HG03095 (cell line): ENCODE measurements around the gene LELP1.
"Not testable (repeated sequence)": the region's sequence is repeated elsewhere in the genome, so short reads cannot be mapped to it uniquely, and the experiment has no call there.

Experiments used
- ATAC-seq: cut with Tn5 transposase; IDR thresholded peaks from one replicate; pipeline ENCODE4 v1.9.1; 2021; ENCODE audit warnings: moderate library complexity; ENCODE audit not compliant: unreplicated experiment

LELP1 gene

DNA sequence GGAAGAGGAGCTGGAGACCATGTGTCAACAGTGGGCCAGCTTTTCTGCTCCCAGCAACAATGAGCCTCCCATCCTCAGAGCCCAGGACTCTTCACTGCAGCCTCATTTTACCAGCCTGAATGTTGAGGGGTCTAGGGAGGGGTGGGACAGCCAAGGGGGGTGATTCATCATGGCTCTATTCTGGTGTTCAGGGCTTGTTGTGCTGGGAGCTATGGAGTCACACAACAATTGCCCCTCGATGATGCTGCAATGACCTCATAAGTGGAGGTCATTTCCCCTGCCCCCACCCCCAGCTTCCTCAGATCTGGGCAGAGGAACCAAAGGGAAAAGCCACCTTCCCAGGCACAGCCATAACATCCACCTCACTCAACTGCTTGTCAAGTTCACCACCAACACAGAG, at the start of gene LELP1:
Gene LELP1 (plus strand): TSS at position 301 of the 400 bp plus-strand sequence. CDS start 1,278 bp downstream, outside the sequence.
- no peak for ATAC-seq

DNA sequence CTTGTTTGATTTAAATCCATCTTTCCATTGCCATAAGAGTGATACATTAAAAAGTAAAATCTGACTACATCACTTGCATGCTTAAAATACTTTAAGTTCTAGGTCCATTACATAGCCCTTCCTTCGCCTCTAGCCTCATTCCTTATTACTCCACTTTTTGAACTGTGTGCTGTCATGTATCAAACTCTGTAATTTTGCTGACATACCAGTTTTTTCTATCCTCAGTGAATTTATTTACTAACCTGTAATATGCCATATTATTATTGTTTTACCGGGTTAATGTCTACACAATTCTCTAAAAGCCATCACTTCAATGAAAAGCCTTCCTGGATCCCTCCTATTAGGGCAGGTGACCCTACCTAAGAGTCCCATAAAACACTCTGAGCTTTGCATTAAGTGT, 47.7 kb upstream of the LELP1 start:
- no peak for ATAC-seq

DNA sequence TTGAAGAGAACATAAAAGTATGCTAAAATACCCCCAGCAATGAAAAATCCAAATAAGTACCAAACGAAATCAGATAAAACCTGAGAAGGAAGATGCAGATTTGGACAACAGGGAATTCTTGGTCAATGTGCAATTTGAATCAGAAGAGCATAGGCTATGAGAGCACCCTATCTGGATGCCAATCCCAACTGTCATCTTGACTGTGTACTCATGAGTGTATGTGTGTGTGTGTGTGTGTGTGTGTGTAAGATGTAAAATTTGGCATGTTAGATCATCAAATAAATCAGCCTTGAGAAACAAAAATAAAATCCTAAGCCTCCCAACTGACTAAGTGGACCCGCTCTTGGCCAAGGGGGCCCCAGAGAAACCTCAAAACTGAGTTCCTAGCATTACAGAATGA, 34.5 kb upstream of the LELP1 start:
- no peak for ATAC-seq

DNA sequence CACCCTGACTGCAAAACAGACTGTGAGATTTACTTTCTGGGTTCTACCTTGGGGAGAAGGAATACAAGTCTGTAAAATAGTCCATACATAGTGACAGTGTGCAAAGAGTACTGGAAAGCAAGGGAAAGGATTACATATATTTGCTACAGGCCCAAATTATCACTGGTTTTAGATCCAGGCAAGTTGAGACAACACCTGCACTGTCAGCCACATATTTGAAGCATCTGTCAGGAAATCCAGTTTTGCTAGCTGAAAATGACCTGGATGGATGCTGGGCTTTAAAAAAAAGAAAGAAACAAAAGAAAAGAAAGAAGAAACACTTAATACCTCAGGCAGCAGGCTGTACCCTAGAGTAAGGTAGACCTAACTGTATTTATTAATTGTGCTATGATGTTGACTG, 28.6 kb upstream of the LELP1 start:
- no peak for ATAC-seq

DNA sequence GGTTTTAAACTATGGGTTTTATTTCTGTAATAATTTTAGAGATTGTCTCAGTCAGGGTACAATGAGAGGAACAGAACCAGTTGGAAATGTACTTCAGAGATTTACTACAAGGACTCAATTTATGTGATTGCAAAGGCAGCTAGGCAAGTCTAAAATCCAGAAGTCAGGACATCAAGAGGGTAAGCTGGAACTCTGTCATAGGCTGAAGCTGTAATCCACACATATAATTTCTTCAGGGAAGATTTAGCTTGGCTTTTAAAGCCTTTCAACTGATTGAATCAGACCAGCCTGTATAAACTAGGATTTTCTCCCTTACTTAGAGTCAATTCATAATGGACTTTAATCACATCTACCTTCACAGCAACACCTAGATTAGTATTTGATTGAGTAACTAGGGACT, 24.3 kb upstream of the LELP1 start:
- ATAC-seq = no peak

DNA sequence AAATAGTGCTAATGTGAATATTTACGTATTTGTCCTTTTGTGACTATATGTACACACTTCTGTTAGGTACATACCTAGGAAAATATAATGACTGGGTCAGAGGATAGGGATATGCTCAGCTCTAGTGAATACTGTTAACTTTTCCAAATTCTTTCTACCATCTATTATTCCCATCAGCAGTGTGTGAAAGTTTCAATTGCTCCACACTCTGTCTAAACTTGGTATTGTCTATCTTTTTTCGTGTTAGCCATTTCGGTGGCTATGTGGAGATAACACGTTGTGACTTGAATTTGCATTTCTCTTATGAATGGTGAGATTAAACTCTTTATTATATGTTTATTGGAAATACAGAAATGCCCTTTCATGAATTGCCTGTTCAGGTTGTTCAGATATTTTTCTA, 22.7 kb upstream of the LELP1 start:
- no peak for ATAC-seq

DNA sequence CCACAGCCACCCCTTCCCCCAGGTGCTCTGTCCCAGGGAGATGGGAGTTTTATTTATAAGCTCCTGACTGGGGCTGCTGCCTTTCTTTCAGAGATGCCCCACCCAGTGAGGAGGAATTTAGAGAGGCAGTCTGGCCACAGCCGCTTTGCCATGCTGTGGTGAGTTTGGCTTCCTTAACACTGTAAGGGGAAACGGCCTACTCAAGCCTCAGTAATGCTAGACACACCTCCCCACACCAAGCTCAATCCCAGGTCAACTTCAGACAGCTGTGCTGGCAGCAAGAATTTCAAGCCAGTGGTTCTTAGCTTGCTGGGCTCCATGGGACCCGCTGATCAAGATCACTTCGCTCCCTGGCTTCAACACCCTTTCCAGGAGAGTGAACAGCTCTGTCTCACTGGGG, 14.9 kb upstream of the LELP1 start:
- ATAC-seq = not testable (repeated sequence)

DNA sequence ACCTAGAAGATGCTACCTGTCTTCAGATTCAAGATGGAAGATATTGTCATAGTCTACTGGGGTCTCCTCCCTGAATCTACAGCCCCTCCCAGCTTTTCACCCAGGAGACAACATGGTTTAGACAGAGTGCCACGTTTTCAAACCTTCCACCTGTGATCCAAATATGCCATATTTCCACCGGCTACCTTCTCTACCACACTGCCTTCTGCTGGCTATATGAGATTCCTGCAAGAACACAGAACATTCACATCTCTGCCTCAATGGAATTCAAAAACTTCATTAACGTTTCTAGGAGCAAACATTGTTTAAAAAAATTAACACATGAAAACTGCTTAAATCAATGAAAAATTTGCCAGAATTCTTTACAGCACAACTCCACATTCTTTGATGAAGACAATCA, 12.9 kb upstream of the LELP1 start:
- no peak for ATAC-seq

DNA sequence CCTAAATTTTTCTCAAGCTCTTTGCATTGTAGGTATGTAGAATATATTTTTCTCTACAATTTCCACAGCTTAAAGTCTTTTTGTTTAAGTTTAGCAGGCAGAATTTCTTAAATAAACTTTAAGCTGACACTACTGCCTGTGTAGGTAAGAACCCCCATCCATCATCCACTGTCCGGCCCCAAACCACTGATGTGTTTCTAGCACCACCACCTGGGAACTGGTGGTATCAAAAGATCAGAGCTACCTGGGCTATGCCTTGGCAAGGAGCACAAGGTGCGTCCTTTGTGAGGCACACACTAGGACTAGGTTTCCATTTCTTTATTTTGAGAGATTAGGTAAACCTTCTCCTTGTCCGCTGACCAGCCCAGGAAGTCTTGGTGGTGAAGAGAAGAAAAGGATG, 10.5 kb upstream of the LELP1 start:
- ATAC-seq = no peak

DNA sequence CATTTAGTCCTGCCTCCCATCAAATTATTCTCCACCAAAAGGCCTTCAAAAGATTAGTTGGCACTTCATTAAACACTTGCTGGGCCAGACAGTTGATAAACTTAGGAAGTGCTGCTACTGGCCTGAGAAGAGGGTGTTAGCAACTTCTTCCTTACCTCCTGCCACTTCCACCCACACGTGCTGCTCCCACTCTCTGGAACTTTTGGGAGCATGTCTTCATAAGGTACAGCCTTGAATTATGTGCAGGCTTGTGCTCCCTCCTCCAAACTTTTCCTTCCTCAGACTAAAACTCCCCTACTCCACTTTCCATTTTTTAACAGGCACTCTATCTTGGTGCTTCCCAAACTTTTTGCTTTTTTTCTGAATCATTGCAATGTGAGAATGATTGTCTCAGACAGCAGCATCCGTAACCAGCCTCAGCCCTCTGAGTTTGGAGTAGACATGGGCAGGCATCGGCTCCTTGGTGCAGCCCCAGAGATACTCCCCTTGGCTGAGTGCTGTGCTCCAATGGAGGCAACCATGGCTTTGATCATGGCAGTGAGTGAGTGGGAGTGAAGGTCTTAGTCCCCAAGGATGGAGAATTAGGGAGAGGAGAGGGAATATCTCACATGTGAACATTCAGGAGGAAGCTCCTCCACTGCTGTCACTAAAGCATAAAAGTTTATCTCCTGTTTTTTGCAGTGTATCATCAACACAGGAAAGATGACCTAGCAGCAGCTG, 8.7 kb upstream of the LELP1 start:
- ATAC-seq = no peak

DNA sequence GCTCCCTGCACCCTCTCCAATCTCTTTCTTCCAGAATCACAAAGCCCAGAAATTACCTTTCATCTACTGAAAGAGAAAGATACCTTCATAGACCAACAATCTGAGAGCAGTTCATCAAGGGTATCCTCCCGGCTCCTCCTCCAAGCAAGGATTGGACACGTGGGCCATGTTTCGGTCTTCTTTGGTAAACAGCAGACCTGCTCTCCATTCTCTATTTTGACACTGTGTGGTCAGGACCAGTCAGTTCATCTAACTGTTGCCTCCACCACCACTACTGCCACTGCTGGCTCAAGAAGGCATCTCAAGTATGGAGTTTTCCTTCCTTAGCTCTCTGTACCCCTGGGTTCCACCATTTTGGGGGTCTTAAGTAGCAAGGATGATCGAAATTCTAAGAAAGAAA, 8.0 kb upstream of the LELP1 start:
- ATAC-seq = no peak

DNA sequence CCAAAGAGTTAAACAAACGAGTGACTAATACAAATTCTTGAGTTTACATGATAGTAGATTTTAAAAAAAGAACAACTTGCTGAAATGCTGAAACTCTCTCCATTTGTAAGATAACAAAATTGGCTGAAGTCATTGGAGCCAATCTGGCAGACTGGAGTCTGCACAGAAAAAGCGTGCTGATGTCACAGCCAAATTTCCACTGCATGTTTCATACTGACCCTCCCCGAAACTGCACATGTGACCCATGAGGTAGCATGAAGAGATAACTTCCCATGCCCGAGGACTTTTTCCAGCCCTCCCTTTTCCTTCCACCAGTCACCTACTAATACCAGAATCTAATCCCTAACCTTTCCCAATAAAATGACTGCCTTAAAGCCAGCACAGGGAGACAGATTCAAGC, 1.2 kb upstream of the LELP1 start:
- no peak for ATAC-seq

DNA sequence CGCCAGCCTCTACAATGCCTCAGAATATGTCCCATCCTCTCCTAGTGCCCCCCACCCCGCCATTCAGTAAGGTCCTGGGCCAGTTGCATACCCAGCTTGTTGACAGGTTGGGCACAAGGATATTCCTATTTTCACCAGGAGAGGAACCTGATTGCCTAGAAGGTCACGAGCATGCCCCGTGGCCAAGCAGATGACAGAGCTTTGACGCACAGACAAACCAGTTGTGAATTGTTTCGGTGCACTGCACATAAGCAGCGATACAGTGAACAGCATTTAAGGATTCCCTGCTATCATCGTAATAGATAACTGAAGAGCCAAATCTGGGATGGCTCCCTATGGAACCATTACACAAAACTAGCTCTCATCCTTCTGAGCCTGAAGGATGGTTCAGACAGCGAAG, 3.4 kb downstream of the LELP1 start:
- no peak for ATAC-seq

DNA sequence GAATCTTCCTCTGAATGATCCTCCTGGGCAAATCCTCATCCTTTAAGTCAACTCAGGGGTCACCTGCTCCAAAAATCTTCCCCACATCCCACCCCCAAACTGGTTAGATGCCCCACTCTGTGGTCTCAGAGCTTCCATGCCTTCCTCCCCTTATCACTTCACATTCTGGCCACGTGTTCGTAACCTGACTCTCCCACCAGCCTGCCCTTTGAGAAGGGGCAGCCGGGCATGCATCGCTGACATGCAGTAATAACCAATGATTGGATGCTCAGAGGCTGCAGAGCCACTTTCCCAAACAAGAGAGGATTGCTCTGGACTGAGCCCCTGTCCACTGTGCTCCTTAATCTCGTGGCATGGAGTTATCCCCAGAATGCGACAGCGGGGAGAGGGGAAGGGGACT, 7.0 kb downstream of the LELP1 start:
- ATAC-seq = no peak

DNA sequence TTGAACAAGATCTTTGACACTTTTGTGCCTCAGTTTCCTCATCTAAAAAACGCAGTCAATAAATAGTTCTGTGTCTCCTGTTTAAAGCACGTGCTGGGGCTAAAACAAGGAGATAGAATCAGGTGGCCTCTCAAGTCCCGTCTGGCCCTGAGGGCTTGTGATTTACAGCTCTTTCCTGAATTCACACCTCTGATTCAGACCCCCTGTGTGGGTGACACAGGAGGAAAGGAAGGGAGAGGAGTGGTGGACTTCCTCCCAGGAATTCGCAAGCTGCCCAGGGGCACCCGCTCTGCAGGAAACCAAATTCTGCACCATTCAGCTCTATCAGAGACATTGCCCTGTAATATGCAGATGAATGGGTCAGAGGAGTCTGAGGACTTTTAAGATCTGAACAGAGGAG, 9.0 kb downstream of the LELP1 start:
- no peak for ATAC-seq

DNA sequence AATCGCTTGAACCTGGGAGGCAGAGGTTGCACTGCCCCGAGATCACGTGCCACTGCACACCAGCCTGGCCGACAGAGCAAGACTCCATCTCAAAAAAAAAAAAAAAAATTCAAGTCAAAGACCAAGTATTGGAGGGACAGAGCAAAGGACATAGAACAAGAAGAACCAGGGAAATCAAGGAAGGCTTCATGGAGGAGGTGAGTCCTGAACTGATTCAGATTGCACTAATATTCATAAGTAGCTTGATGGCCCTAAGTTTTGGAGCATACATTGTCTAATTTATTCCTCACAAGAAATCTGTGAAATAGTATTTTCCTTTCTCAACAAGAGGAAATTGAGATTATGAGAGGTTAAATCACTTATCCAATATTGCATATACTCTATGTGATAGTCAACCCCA, 10.3 kb downstream of the LELP1 start:
- no peak for ATAC-seq

DNA sequence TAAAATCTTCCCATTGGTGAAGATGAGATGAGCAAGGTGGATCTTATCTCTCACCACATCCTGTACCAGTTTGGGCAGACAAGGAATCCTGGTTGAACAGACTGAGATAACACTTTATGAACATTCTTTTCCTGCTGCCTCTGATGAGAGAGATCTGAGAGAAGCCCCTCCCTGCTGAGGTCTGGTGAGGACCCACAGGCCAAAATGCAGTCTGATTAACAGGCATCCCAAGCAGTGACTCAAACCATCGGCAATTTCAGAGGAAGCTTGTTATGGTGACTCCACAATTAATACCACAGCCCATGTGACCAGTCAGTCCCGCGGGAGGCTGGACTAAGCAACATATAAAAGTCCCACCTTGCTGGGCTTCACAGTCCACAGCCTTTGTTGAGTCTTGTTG, 14.0 kb downstream of the LELP1 start, which contains the start of gene PRR9:
Gene PRR9 (plus strand): TSS at position 373 of the 400 bp plus-strand sequence. CDS start 561 bp downstream, outside the sequence.
- no peak for ATAC-seq

DNA sequence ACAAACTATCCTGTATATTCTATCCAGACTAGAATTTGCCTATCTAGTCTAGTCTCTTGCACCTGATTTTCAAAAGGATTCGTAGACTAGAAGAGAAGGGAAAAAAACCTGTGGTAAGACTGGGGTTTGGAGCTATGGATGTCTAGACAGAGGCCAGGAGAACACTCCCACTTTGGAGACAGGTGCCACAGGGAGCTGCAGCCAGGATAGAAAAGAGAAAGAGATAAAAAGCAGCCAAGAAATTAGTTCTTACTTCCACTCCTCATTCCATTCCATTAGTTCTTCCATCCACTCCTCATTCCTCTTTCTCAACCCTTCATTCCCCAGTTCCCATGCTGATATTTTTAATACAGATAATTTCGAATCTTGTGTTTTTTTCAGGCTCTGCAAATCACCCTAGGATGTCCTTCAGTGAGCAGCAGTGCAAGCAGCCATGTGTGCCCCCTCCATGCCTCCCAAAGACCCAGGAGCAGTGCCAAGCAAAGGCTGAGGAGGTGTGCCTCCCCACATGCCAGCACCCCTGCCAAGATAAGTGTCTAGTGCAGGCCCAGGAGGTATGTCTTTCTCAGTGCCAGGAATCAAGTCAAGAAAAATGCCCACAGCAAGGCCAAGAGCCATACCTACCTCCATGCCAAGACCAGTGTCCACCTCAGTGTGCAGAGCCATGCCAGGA, 14.7 kb downstream of the LELP1 start:
- no peak for ATAC-seq

DNA sequence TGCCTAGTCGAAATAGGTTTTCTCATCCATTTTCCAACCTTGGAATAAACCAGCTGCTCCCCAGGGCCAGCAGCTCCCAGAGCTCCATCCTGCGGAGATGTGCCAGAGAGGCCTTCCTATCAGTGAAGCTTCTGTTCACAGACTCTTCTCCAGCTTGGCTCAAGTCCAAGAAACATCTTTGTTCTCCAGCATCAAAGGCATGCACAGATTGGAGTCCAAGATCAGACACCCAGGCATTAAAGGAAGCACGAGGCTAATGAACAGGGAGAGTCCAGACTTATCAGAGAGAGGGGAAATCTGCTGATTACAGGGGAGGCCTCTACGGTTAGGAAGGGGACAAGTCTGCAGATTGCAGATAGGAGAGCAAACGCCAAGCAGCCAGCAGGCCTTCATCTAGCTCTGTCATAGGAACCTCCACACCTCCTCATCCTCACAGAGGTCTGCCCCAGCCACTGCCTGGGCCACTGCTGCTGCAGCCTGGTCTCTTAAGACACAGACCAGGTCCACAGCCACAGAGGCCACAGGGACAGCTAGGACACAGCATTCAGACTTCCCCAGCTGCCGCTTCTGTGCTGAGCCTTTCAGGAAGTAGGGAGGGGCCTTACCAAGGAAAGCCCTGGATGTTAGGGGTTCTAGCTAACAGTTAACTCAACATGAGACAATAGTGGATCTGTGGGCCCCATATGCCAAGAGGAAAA, 17.5 kb downstream of the LELP1 start:
- no peak for ATAC-seq

DNA sequence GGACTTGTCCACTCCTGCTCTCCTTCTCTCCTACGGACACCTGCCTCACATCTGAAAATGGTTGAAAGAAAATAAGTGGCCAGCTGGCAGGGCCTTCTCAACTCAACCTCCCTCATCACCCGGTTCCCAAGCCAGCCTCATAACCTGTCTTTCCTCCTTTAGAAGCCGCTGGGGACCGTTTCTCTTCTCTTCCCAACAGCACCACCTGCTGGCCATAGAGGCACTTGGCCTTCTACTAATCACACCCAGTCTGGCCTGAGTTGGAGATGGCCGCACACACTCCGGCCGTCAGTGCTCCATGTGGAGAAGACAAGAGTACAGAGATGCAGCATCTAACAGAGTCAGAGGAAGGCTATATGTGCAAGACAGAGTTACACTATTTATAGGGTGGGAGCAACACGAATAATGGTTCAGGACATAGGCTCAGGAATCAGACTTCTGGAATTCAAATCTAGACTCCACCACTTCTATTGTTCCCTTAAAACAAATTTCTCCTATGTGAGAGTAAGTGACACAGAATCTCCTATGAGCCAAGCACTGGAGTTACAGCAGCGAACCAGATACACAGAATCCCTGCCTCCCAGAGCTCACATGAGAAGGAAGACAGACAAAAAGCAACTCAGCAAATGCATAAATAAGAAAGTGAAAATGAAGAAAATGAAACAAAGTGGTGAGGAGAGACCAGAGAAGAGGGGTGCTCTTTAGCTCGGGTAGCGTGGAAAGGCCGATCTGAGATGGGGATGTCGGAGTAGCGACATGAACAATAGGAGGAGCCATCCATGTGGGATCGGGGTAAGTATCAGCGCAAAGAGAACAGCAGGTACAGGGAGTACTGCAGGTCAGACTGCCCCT, 20.0 kb downstream of the LELP1 start:
- not testable (repeated sequence) for ATAC-seq

DNA sequence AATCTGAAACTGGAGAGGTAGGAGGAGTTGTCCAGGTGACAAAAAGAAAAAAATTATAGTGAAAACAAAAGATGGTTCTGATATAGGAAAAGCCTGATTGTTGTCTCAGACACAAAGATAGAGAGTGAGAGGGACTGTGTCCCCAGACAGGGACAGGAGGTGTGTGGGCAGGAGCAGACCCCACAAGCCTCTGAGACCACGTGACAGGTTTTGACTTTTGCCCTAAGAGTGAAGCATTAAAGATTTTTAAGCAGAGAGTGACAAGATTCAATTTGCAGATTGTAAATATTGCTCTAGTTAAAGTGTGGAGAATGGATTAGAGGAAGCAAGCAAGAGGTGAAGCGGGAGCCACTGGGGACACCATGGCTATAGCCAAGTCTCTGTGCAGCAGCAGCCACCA, 24.6 kb downstream of the LELP1 start:
- no peak for ATAC-seq
